HG02610 (cell line): ENCODE data around the gene JAK3.
A peak's percentile ranks its signal among the peaks of the same experiment; 100 is the strongest.
"Not testable (repeated sequence)": the region's sequence is repeated elsewhere in the genome, so short reads cannot be mapped to it uniquely, and the experiment has no call there.

Source experiments
- ATAC-seq: cut with Tn5 transposase; IDR thresholded peaks from one replicate; pipeline ENCODE4 v1.9.1; 2021; ENCODE audit warnings: mild to moderate bottlenecking, moderate library complexity; ENCODE audit not compliant: unreplicated experiment

JAK3 gene

GRCh38 chr19:17847538-17848366, at the start of gene JAK3:
TSS of gene JAK3 (minus strand) at chr19:17847982. CDS start at chr19:17844417, 3,565 bp downstream.
- peak; percentile 78 for ATAC-seq

DNA sequence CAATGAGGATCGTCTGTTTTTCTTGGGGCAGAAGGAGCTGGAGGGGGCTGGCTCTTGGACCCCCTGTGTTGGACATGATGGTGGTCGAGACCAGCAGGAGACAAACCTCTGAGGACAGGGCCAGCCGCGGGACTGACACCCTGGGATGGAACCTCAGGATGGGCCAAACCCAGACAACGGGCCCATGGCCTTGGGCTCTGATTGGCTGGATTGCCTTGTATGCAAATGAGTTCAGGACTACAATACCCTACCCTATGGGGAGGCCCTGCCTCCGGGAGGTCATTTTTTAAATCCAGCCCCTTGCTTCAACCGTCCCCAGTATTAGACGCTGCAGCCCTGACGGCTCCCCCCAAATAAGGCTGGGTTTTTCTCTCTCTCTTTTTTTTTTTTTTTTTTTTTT, 46.0 kb upstream of the JAK3 start:
- ATAC-seq = no peak

DNA sequence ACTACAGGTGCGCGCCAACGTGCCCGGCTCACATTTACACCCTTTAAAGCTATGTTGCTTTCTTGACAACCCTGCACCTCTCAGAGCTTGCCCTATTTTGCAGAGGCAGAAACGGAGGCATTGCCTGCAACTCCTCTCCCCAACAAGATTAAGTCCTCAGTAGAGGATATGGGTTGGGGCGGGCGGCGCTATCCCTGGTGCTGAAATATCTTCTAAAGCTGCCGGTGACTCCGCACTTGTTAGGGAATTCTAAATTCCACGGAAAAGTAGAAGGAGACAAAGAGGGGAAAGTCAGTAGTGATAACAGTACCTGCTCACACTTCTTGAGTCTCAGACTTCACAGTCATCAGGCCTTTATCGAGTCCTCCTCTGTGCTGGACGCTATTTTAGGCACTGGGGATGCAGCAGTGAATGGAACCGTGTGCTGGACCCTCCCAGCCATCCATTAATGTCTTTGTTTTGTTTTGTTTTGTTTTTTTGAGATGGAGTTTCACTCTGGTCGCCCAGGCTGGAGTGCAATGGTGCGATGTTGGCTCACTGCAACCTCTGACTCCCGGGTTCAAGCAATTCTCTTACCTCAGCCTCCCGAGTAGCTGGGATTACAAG, 41.9 kb upstream of the JAK3 start:
- no peak for ATAC-seq

DNA sequence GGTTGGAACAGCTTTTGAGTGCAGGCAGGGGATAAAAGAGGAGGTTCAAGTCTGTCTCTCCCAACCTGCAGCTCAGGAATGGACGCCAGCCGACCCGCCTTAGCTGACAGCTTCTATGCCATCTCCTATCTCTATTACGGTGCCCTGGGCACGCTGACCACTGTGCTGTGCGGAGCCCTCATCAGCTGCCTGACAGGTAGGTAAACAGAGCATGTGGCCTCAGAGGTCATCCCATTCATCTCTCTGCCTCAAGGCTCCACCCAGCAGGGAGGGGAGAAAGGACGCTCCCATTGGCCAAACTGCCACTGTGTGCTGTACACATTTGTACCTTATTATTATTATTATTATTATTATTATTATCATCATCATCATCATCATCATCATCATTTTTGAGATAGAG, 40.5 kb upstream of the JAK3 start:
- no peak for ATAC-seq

DNA sequence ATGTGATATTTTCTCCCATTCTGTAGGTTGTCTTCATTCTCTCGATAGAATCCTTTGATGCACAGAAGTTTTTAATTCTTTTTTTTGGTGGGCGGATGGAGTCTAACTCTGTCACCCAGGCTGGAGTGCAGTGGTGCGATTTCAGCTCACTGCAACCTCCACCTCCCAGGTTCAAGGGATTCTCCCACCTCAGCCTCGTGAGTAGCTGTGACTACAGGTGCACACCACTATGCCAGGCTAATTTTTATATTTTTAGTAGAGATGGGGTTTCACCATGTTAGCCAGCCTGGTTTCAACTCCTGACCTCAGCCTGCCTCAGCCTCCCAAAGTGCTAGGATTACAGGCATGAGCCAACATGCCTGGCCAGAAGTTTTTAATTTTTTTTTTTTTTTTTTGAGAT, 39.4 kb upstream of the JAK3 start:
- not testable (repeated sequence) for ATAC-seq

- no peak for ATAC-seq
Observed at GRCh38 chr19:17886515-17886914, 38.7 kb upstream of the JAK3 start.

GRCh38 chr19:17883627-17884410, 36.0 kb upstream of the JAK3 start:
- ATAC-seq = no peak

DNA sequence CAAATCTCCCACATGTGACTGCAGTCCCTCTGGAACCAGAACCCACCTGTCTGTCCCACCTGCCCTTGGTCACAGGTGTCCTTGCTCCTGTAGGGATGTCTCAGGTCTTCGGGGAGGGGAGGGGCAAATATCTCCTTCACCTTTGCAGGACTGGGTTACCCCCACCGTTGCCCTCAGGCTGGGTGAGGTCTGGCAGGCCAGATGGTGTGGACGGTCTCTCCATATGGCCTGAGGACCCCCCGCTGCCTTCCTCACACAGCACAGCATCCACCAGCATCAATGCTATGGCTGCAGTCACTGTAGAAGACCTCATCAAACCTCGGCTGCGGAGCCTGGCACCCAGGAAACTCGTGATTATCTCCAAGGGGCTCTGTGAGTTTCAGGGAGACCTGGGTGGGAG, 33.9 kb upstream of the JAK3 start:
- ATAC-seq = no peak

- no peak for ATAC-seq
Observed at GRCh38 chr19:17879466-17879865, 31.7 kb upstream of the JAK3 start.

DNA sequence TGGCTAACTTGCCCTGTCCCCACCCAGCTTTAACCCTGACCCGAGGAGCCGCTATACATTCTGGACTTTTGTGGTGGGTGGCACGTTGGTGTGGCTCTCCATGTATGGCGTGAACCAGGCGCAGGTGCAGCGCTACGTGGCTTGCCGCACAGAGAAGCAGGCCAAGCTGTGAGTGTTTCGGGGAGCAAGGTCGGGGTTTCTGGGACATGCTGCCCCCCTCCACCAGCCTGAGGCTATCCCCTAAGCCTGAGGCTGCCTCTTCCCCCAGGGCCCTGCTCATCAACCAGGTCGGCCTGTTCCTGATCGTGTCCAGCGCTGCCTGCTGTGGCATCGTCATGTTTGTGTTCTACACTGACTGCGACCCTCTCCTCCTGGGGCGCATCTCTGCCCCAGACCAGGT, 29.9 kb upstream of the JAK3 start:
- no peak for ATAC-seq

DNA sequence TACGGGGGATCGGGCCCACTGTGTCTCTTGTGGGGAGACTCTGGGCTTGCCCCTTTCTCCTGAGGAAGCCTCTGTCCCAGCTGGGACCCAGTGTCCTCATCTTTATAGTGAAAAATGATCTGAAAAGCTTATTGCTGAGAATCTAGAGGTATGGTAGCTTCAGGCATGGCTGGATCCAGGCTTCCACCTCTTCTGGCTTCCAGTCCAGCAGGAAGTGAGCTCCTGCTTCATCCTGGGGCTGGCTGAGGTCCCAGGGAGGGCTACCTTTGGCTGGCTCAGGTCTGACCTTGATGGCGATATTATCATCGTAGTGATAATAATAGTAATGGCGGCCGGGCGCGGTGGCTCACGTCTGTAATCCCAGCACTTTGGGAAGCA, 27.0 kb upstream of the JAK3 start:
- ATAC-seq = no peak

GRCh38 chr19:17873786-17874757, 26.3 kb upstream of the JAK3 start:
- ATAC-seq = no peak

DNA sequence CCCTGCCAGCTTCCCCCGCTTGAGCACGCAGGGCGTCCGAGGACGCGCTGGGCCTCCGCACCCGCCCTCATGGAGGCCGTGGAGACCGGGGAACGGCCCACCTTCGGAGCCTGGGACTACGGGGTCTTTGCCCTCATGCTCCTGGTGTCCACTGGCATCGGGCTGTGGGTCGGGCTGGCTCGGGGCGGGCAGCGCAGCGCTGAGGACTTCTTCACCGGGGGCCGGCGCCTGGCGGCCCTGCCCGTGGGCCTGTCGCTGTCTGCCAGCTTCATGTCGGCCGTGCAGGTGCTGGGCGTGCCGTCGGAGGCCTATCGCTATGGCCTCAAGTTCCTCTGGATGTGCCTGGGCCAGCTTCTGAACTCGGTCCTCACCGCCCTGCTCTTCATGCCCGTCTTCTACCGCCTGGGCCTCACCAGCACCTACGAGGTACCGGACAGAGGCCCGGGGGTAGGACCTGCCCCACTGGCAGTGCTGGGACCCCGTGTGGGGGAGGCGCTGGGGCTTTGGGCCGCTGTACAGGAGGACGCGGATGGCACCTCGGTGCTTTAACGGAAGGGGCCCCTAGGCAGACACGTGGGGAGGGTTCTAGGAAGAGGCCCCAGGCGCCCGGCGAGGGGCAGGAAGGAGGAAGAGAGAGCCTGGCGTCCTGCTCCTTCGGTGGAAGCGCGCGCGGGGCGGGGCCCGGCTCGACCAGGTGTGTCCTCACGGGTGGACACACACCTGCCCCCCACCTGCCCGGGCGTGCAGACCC, 24.6 kb upstream of the JAK3 start:
- ATAC-seq = no peak

GRCh38 chr19:17871878-17872250, 24.1 kb upstream of the JAK3 start, which contains the start of gene SLC5A5:
TSS of gene SLC5A5 (plus strand) at chr19:17871945. CDS start at chr19:17872320, 375 bp downstream.
- ATAC-seq = no peak

DNA sequence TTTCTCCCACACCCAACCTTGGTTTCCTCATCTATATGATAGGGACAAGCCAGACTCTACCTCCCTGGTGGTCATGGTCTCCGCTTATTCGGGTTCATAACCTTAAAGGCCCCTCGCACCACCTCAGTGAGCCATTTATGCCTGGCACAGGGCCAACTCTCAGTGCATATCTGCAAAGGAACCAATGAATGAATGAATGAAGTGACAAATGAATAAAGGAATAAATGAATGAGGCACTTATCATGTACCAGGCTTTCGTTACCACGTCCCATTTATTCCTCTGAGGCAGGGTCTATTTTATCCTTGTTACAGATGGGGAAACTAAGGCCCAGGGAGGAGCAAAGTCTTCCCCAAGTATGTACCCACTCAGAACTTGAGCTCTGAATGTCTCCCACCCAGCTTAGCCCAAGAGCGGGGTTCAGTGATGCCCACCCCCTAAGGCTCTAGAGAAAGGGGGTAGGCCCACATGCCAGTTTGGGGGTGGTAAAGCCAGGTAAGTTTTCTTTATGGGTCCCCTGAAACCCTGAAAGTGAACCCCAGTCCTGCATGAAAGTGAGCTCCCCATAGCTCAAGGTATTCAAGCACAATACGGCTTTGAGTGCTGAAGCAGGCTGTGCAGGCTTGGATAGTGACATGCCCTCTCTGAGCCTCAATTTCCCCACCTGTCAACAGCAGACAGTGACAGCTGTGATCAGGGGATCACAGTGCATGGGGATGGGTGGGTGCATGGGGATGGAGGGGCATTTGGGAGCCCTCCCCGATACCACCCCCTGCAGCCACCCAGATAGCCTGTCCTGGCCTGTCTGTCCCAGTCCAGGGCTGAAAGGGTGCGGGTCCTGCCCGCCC, 23.5 kb upstream of the JAK3 start:
- ATAC-seq = no peak

DNA sequence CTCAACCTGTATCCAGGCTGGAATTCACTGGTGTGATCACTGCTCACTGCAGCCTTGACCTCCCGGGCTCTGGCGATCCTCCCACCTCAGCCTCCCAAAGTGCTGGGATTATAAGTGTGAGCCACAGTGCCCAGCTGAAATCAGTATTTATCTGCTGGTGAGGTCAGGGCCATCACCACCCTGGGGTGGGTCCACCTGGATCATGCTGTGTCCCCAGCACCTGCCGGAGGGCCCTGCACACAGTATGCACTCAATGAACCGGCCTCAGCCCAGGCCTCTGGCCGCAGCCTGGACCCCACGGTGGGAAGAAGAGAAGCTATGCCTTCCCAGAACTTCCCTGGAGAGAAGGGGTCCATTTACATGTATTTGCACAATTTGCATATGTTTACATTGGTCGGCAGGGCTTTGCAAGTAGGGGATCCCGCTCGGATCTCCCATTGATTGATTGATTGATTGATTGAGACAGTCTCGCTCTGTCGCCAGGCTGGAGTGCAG, 21.4 kb upstream of the JAK3 start:
- no peak for ATAC-seq

GRCh38 chr19:17868669-17869068, 20.9 kb upstream of the JAK3 start:
- no peak for ATAC-seq

GRCh38 chr19:17866964-17867486, 19.2 kb upstream of the JAK3 start:
- ATAC-seq = no peak
